ENCODE measurements around the gene TEX261. TPM values are rescaled to one million over a fixed set of nuclear protein-coding genes. Genes with fewer than 3 reads are reported as not detected.

Gene TEX261
- total and polyA plus RNA-seq, 3 donors from 2014 or later: 39.0 to 133 (median 40.7) TPM

- Histone ChIP-seq H3K27me3 (no peaks in the 10 kb centered on the region), H3K9me3 (no peaks in the 10 kb centered on the region), H3K4me3 (no peak overlapping the region), H3K36me3 (ENCODE audit: low read depth, missing control alignments) (no peaks in the 10 kb centered on the region), H3K4me1 (no peaks in the 10 kb centered on the region), H3K27ac (no peak overlapping the region)
- no peak for DNase-seq
- 79 to 85% methylated on average over 4 to 10 of the region's 10 CpGs for WGBS, 2 donors
- TF ChIP-seq POLR2A (IDR thresholded peaks at IDR 0.05) (no peak), CTCF (IDR thresholded peaks at IDR 0.05) (no peak)
- intact Hi-C loops (cut with DNase I; ENCODE audit: low total_unique reads): loop anchor here (5.0 kb wide), 1 partner anchor 65 kb away; no protein-coding TSS in a partner anchor
Measured at GRCh38 chr2:70936979-70937811, 57.5 kb downstream of the TEX261 start.

- Histone ChIP-seq H3K9me3 (no peaks in the 10 kb centered on the region), H3K4me1 (no peaks in the 10 kb centered on the region), H3K27me3 (no peaks in the 10 kb centered on the region), H3K27ac (no peak overlapping the region), H3K36me3 (ENCODE audit: low read depth, missing control alignments) (no peaks in the 10 kb centered on the region), H3K4me3 (no peak overlapping the region)
- no peak for DNase-seq
- intact Hi-C loops (cut with DNase I; ENCODE audit: low total_unique reads): loop anchor here (5.0 kb wide), 1 partner anchor 64 kb away; no protein-coding TSS in a partner anchor
- WGBS, 2 donors: 78 to 80% methylated on average over 7 to 10 of the region's 10 CpGs
- TF ChIP-seq CTCF (IDR thresholded peaks at IDR 0.05) (no peak), POLR2A (IDR thresholded peaks at IDR 0.05) (no peak)
Measured at GRCh38 chr2:70936165-70936978, 58.3 kb downstream of the TEX261 start.

Small RNA genes lying within 50 kb of the gene (small RNA-seq; reads per million reads assigned to genes)
- gene RN7SL160P: 0 reads per million in 2 donors

Other genes with a start within 250 kb of the TEX261 start
- gene ADD2, start 226.7 kb downstream of the TEX261 start, total RNA-seq: 1 to 10 TPM; 5.1 to 6.1 TPM
- 5.8 TPM for gene ADD2, start 226.7 kb downstream of the TEX261 start, polyA plus RNA-seq (ENCODE audit: insufficient read depth, low read depth, low replicate concordance)
- under 1 TPM in 1 of 2 donors, not detected in 1; 0.62 TPM for gene FIGLA, start 204.2 kb downstream of the TEX261 start, total RNA-seq
- gene FIGLA, start 204.2 kb downstream of the TEX261 start, polyA plus RNA-seq (ENCODE audit: insufficient read depth, low read depth, low replicate concordance): 0.69 TPM
- gene CLEC4F, start 174.3 kb downstream of the TEX261 start, total RNA-seq: under 1 TPM; 0.31 to 0.79 TPM
- 2.6 TPM for gene CLEC4F, start 174.3 kb downstream of the TEX261 start, polyA plus RNA-seq (ENCODE audit: insufficient read depth, low read depth, low replicate concordance)
- under 1 TPM; 0.19 to 0.79 TPM for gene CD207, start 159.1 kb downstream of the TEX261 start, total RNA-seq
- 1.5 TPM for gene CD207, start 159.1 kb downstream of the TEX261 start, polyA plus RNA-seq (ENCODE audit: insufficient read depth, low read depth, low replicate concordance)
- 1 to 10 TPM in 1 of 2 donors, under 1 TPM in 1; 0.94 to 1.2 TPM for gene VAX2, start 94.3 kb downstream of the TEX261 start, total RNA-seq
- gene VAX2, start 94.3 kb downstream of the TEX261 start, polyA plus RNA-seq (ENCODE audit: insufficient read depth, low read depth, low replicate concordance): 0.58 TPM
- 1 to 10 TPM; 1.7 to 2.9 TPM for gene ATP6V1B1, start 59.0 kb downstream of the TEX261 start, total RNA-seq
- not detected for gene ATP6V1B1, start 59.0 kb downstream of the TEX261 start, polyA plus RNA-seq (ENCODE audit: insufficient read depth, low read depth, low replicate concordance)
- gene ANKRD53, start 16.2 kb downstream of the TEX261 start, total RNA-seq: 10 to 100 TPM; 10.6 to 36.3 TPM
- gene ANKRD53, start 16.2 kb downstream of the TEX261 start, polyA plus RNA-seq (ENCODE audit: insufficient read depth, low read depth, low replicate concordance): 52.2 TPM
- gene NAGK, start 73.8 kb upstream of the TEX261 start, total RNA-seq: 10 to 100 TPM; 77.5 to 87.5 TPM
- 153 TPM for gene NAGK, start 73.8 kb upstream of the TEX261 start, polyA plus RNA-seq (ENCODE audit: insufficient read depth, low read depth, low replicate concordance)
- 10 to 100 TPM; 10.7 to 14.6 TPM for gene MCEE, start 135.4 kb upstream of the TEX261 start, total RNA-seq
- 7.7 TPM for gene MCEE, start 135.4 kb upstream of the TEX261 start, polyA plus RNA-seq (ENCODE audit: insufficient read depth, low read depth, low replicate concordance)
- 10 to 100 TPM; 19.9 to 25.6 TPM for gene MPHOSPH10, start 135.8 kb upstream of the TEX261 start, total RNA-seq
- 6.4 TPM for gene MPHOSPH10, start 135.8 kb upstream of the TEX261 start, polyA plus RNA-seq (ENCODE audit: insufficient read depth, low read depth, low replicate concordance)
- 1 to 10 TPM; 3.3 to 3.9 TPM for gene PAIP2B, start 232.2 kb upstream of the TEX261 start, total RNA-seq
- gene PAIP2B, start 232.2 kb upstream of the TEX261 start, polyA plus RNA-seq (ENCODE audit: insufficient read depth, low read depth, low replicate concordance): 4.5 TPM

Data from testis (tissue), 3 donors.